GM18867 (cell line): ENCODE results near the gene CNTNAP1.
A peak's percentile ranks its signal among the peaks of the same experiment; 100 is the strongest.
"Not testable (repeated sequence)": the region's sequence is repeated elsewhere in the genome, so short reads cannot be mapped to it uniquely, and the experiment has no call there.

Source experiments
- ATAC-seq: cut with Tn5 transposase; IDR thresholded peaks from one replicate; pipeline ENCODE4 v1.9.1; 2021; ENCODE audit warnings: mild to moderate bottlenecking, moderate library complexity; ENCODE audit not compliant: unreplicated experiment

Gene CNTNAP1

GRCh38 chr17:42723636-42724035 lies 41.3 kb downstream of the CNTNAP1 start:
- no peak for ATAC-seq

GRCh38 chr17:42725143-42725542 lies 42.8 kb downstream of the CNTNAP1 start:
- no peak for ATAC-seq

- ATAC-seq = no peak
Measured at GRCh38 chr17:42740699-42741098, 58.4 kb downstream of the CNTNAP1 start.

- not testable (repeated sequence) for ATAC-seq
Measured at GRCh38 chr17:42742916-42743315, 60.6 kb downstream of the CNTNAP1 start.

- ATAC-seq = no peak
Measured at GRCh38 chr17:42743595-42744282, 61.4 kb downstream of the CNTNAP1 start.

- peak; percentile 52 for ATAC-seq
Measured at GRCh38 chr17:42744283-42744805, 62.0 kb downstream of the CNTNAP1 start.

- peak; percentile 79 for ATAC-seq
Measured at GRCh38 chr17:42744806-42745617, 62.7 kb downstream of the CNTNAP1 start, which contains the start of gene EZH1. Gene EZH1, minus strand, starts transcription at chr17:42745040. Its CDS starts 16,099 bp downstream, at chr17:42728941.

- no peak for ATAC-seq
Measured at GRCh38 chr17:42748202-42748907, 66.0 kb downstream of the CNTNAP1 start.

- no peak for ATAC-seq
Measured at GRCh38 chr17:42748908-42749798, 66.8 kb downstream of the CNTNAP1 start.
